ENCODE data around the gene LRRC2.
"Not testable (repeated sequence)": the region's sequence is repeated elsewhere in the genome, so short reads cannot be mapped to it uniquely, and the experiment has no call there.

DNA sequence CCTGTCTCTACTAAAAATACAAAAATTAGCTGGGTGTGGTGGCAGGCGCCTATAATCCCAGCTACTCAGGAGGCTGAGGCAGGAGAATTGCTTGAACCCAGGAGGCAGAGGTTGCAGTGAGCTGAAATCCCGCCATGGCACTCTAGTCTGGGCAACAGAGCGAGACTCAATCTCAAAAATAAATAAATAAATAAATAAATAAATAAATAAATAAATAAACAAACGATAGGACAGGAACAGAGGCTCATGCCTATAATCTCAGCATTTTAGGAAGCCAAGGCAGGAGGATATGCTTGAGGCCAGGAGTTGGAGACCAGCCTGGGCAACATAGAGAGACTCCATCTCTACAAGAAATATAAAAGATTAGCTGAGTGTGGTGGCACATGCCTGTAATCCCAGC is 43.9 kb downstream of the LRRC2 start:
- TF ChIP-seq, protein P1, sequence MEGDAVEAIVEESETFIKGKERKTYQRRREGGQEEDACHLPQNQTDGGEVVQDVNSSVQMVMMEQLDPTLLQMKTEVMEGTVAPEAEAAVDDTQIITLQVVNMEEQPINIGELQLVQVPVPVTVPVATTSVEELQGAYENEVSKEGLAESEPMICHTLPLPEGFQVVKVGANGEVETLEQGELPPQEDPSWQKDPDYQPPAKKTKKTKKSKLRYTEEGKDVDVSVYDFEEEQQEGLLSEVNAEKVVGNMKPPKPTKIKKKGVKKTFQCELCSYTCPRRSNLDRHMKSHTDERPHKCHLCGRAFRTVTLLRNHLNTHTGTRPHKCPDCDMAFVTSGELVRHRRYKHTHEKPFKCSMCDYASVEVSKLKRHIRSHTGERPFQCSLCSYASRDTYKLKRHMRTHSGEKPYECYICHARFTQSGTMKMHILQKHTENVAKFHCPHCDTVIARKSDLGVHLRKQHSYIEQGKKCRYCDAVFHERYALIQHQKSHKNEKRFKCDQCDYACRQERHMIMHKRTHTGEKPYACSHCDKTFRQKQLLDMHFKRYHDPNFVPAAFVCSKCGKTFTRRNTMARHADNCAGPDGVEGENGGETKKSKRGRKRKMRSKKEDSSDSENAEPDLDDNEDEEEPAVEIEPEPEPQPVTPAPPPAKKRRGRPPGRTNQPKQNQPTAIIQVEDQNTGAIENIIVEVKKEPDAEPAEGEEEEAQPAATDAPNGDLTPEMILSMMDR (IDR thresholded peaks at IDR 0.05) = not testable (repeated sequence)
- TF ChIP-seq, protein P2, sequence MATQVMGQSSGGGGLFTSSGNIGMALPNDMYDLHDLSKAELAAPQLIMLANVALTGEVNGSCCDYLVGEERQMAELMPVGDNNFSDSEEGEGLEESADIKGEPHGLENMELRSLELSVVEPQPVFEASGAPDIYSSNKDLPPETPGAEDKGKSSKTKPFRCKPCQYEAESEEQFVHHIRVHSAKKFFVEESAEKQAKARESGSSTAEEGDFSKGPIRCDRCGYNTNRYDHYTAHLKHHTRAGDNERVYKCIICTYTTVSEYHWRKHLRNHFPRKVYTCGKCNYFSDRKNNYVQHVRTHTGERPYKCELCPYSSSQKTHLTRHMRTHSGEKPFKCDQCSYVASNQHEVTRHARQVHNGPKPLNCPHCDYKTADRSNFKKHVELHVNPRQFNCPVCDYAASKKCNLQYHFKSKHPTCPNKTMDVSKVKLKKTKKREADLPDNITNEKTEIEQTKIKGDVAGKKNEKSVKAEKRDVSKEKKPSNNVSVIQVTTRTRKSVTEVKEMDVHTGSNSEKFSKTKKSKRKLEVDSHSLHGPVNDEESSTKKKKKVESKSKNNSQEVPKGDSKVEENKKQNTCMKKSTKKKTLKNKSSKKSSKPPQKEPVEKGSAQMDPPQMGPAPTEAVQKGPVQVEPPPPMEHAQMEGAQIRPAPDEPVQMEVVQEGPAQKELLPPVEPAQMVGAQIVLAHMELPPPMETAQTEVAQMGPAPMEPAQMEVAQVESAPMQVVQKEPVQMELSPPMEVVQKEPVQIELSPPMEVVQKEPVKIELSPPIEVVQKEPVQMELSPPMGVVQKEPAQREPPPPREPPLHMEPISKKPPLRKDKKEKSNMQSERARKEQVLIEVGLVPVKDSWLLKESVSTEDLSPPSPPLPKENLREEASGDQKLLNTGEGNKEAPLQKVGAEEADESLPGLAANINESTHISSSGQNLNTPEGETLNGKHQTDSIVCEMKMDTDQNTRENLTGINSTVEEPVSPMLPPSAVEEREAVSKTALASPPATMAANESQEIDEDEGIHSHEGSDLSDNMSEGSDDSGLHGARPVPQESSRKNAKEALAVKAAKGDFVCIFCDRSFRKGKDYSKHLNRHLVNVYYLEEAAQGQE (IDR thresholded peaks at IDR 0.05; ENCODE audit: insufficient read depth in 1 of 2, low read depth in 2 of 2, low read length in 1 of 2) = not testable (repeated sequence)
- not testable (repeated sequence) for TF ChIP-seq TCF7L2, POLR2AphosphoS5 (IDR thresholded peaks at IDR 0.05; ENCODE audit: low read depth, low read length)

Measured in Panc1 (cell line).